PC-9 (cell line): ENCODE measurements around the gene RCOR1.

Experiments used
- CTCF ChIP-seq: fragments of 200-600 bp; sonication (generic); conservative IDR thresholded peaks from 2 replicates; pipeline ENCODE4 v1.6.1; 2017; ENCODE audit warnings: mixed run types, antibody characterized with exemption, mild to moderate bottlenecking, moderate library complexity
- EZH2 ChIP-seq: fragments of 200-600 bp; sonication (generic); IDR thresholded peaks from 2 replicates; pipeline ENCODE4 v1.8.0; 2017; ENCODE audit warnings: antibody characterized with exemption, low read depth

DNA sequence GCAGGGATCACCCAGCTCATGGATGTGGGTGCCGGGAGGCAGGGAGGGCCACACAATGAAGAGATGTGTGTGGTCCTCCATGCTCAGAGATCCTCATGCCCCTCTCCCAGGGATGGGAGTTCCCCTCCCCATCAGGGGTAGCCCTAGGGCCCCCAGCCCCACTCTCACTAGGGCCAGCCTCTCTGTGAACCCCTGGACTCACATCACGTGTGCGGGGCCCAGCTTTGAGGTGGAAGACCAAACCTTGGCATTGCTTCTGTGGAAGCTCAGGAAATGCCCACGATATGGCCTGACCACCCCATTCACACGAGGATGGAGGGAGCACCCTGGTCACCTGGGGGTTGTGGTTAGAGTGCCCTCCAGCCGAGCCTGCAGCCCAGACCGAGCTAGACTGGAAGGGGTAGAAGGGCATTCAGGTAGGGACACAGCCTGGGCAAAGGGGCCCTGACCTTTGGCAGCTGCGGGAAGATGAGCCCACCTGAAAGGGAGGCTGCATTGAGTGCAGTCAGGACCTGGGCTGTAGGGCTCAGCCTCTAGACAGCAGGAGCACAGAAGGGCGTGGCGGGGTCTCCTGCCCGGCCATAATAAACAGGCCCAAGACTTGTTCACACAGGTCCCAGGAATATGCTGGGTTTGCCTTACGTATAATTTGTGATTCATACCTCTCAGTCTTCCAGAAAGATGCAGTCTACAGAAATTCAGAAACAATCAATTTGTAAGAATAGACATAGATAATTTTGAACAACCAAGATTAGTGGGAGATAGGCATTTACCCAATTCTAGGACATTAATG lies 34.8 kb upstream of the RCOR1 start:
- no peak for TF ChIP-seq CTCF
- no peak for TF ChIP-seq EZH2
